Frontal cortex (tissue), 4 donors: Measurements from ENCODE around the gene NDUFB2. TPM values are rescaled to one million over a fixed set of nuclear protein-coding genes. Genes with fewer than 3 reads are reported as not detected.
"Not testable (repeated sequence)": the region's sequence is repeated elsewhere in the genome, so short reads cannot be mapped to it uniquely, and the experiment has no call there.

Experiments used
- DNase-seq, 2 donors: peaks; one replicate each; pipeline ENCODE4 v3.0.0; 2012; ENCODE audit warnings: low spot score in 2 of 2
- FAIRE-seq: peaks from 2 replicates; lab custom pipeline; 2012; peaks lifted over from hg19 to GRCh38; lab: Jason Lieb, UNC
- total RNA-seq: library from RNA; depleted of rRNA; stranded (reverse); fragments of >200 nt; gene quantifications from one replicate; pipeline ENCODE4 v1.2.3, GENCODE V29; 2014
- donor health status: control.
- donor health status: control.
- donor health status: control.

Gene NDUFB2
- total RNA-seq, result 34.6 TPM

DNA sequence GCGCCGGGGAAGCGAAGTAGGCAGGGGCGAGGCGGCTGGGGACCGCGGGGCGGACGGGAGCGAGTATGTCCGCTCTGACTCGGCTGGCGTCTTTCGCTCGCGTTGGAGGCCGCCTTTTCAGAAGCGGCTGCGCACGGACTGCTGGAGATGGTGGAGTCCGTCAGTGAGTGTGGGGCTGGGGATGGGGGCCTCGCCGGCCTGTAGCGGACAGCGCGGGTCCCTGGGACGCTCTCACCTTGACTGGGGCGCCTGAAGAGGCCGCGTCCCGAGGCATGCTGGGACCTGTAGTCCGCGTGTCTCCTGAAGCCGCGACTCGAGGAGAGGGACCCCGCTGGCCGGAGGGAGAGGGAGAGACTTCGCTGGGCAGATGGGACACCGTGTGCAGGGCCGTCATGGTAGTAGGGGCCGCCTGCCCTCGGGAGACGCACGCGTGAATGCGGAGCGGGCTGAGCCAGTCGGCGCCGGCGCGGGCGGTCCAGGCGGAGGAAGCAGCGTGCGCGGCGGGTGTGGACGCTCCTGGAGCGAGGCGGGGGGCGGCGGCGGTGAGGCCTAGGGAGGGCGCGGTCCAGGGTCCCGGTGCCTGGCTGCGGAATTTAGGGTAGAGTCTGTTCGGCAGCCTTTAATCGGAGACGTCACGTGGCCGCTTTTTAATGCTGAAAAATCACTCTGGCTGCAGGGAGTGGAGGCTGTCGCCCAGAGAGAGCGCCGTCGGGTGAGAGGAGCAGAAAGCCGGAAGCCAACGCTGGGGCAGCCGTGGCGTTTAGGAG, at the start of gene NDUFB2:
Gene NDUFB2 (plus strand): TSS at position 29 of the 767 bp plus-strand sequence. CDS start 37 bp downstream, at position 66.
- no peak for FAIRE-seq
- peak; percentile 79 to 80 for DNase-seq

DNA sequence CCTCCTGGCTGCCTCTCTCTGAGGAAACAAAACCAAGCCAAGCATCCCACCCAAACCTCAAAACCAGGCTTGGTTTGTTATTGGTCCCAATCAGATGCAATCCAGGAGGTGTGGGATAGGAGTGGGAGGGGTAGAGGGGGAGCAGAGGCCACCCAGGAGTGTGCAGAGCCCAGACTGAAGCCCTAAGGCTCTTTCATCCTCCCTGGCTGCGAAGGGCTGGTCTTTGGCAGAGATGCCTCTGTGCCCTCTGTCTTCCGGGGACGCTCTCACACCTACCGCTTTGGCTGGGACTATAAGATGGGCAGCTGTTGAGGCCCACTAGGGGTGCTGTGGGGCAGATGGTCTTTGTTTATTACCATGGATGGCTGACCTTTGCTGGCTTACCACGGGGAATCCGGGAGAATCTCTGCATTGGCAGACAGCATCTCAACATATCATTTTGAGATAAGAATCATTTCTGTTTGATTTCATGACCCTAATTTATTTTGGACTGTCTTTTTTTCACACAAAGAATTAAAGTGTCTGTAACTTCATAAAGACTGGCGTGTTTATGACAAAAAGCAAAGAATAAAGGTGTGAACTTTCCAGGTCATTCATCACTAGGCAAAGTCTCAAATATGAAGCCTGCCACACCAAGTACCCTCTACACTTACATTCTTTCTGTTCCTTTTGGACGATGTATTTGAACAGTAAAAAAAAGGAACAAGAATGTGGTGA, 49.4 kb upstream of the NDUFB2 start:
- DNase-seq, result no peak

DNA sequence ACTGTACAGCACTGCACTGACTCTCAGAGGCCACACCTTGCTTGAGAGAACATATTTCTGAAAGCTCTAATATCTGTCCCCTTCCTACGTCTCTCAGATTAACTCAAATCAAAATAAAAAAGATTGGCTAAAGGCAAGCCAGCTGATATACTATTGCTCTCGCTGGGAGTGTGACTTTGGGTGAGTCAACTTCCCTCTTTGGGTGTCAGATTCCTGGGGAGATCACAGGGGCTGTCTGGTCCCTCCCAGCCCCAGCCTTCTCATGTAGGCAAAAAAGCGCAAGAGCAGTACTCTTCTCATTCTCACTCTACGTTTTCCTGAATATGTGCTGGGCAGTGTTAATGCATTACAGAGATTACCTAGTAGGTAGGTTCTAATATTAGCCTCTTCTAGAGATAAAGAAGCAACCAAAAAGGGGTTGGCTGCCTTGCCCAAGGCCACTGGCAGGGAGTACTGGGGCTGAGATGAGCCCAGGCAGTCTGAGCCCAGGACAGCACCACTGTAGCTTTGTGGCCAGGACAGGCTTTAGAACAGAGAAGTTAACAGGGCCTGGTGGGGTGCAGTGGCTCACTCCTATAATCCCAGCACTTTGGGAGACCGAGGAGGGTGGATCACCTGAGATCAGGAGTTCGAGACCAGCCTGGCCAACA, 46.8 kb upstream of the NDUFB2 start:
- no peak for FAIRE-seq

More for the DNA sequence above, 49.4 kb upstream of the NDUFB2 start:
- no peak for FAIRE-seq

DNA sequence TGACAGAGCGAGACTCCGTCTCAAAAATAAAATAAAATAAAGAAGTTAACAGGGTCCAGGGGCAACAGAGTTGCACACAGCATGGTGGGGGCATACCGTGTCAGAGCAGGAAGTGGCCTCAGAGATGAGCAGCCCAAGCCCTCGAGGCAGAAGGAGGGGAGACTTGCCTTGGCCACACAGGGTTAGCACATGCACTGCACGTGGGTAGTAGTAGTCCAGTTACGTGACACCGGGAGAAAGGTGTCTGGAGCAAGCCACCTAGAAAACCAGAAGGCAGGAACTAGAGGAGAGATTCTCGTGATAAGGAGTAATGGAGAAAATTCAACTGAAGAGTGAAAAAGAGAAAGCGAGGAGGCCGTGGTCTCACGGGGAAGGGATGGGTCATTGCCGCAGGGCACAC, 46.1 kb upstream of the NDUFB2 start:
- FAIRE-seq, result no peak
- DNase-seq, result no peak

More for the DNA sequence above, 46.8 kb upstream of the NDUFB2 start:
- DNase-seq, result no peak

DNA sequence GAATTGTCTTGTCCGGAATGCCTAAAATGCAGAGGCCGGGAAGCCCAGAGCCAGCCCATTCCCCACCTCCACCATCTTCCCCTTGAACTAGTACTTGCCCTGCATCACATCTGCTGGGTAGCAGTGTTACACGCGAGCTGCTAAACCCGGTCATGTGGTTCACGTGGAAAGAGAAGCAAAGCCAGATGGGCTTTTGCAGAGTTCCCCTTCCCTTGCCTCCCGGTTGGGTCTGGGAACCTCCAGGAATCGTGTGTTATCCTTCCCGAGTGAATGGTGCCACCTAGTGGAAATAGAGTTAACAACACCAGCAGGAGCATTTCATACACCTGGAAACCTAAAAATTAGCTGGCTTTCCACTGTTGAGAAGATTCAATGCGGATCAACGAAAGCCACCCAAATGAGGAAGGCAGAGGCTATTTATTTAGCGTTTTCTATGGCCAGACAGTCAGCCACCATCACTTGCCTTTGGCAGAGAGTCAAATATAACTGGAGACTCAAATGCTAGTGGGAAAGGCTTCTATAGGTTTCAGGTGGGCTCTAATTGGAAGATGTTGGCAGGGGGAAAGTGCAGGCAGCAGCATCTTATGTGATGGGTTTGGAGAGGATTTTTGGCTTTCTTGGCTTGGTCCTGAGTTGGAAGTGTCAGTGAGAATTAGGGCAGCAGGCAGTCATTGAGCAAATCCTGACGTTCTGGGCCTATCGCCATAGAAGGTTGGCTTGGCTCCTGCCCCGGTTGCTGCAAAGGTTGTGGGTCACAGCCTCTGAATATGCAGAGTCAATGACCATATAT, 43.0 kb upstream of the NDUFB2 start:
- peak in 1 of 2 donors; percentile 71 for DNase-seq
- FAIRE-seq, result no peak

DNA sequence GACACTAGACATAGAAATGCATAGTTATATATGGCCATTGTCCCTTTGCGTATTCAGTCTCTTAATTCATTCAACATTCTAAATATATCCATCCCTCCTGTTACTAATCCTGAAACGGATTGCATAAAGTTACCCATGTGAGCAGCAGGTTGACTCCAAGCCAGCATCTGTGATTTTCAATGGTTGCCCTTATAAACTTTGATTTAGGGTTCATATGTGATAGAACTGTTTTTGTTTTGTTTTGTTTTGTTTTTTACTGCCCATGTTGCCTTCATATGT, 42.5 kb upstream of the NDUFB2 start:
- FAIRE-seq (no peak), DNase-seq (no peak)

- FAIRE-seq (no peak), DNase-seq (no peak)
These were observed 41.8 kb upstream of the NDUFB2 start for GRCh38 chr7:140654661-140655060.

DNA sequence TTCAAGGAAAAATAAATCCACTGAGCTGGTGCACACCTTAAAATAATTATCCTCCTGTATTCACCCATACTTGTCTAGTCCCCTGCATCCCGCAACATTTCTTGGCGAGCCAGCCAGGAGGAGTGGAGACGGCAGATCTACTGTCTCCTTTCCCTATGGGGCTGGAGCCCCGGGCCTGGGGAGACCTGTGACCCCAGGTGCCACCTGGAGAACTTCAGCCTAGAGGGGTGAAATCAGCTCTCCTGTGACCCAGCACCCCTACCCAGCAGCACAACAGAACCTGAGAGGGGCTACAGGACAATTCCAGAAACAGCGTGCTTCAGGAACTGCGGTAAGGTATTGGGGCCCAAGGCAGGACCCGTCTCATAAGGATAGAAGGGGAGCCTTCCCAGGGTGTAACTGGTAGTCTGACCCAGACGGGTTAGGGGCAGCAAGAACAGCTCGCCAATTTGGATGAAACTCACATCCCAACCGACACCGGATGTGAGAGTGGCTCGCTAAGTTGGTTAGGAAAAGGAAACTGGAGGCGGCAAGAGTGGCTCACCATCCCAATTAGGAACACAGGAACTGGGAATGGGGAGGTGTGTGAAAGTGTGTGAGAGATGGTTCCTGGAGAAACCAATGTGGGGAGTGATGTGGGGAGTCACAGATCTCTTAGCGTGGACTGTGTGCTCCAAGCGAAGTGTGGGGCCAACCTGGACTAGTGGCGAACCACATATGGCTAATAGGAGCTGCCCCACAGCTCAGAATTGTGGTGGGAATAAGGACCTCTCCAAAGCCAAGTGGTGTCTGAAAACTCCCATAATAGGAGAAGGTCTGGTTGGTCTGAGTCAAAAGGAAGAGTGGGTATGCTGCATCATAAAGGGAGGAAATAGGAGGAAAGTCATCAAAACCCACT, 40.7 kb upstream of the NDUFB2 start:
- DNase-seq, result no peak
- FAIRE-seq, result no peak

- no peak for DNase-seq
- FAIRE-seq, result no peak
These were observed 39.7 kb upstream of the NDUFB2 start for GRCh38 chr7:140656548-140657515.

GRCh38 chr7:140657891-140658290, 38.6 kb upstream of the NDUFB2 start:
- DNase-seq (no peak), FAIRE-seq (no peak)

- no peak for DNase-seq
- FAIRE-seq, result no peak
These were observed 36.7 kb upstream of the NDUFB2 start for GRCh38 chr7:140659856-140660255.

DNA sequence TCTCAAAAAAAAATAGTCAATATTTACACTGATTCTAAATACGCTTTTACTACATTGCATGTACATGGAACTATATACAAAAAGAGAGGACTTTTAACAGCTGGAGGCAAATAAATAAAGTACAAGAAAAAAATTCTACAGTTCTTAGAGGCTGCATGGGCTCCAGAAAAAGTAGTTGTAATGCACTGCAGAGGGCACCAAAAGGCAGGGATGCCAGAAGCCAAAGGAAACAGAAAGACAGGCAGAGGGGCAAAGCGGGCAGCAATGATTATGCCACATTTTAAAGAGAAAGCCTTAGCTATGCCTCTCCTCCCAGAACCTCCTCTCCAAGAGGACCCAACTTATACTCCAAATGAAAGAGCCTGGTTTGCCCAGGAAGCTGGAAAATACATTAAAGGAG, 35.4 kb upstream of the NDUFB2 start:
- FAIRE-seq, result no peak
- DNase-seq, result no peak

GRCh38 chr7:140662938-140663337, 33.6 kb upstream of the NDUFB2 start:
- not testable (repeated sequence) for DNase-seq, FAIRE-seq

DNA sequence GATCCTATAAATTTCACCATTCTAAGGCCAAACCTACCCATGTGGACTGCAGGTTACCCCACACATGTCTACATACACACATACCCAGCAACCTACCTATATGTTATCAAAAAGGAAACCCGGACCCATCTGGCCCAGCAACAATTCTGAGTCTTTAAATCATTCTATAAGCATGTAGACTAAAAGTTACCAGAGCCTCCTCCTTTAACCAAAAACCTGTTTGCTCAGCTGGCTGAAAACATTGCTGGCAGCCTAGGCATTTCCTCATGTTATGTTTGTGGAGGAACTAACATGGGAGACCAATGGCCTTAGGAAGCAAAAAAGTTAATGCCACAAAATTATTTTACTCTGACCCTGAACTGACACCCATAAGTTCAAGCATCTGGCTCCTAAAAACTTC, 29.0 kb upstream of the NDUFB2 start:
- FAIRE-seq (no peak), DNase-seq (no peak)

DNA sequence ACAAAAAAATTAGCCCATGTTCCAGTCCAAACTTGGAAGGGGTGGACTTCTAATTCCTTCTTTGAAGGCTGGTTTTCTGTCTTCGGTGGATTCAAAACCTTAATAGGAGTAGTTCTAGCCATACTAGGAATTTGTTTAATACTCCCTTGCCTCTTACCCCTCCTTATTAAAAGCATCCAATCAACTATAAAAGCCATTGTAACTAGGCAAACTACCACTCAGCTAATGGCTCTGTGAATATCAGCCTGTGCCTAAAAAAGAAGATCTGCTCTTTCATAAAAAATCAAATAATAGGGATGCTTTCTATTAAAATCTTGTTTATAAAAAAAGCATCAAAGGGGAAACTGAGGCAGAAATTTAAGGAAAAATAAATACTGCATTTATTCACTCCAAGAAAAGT, 27.9 kb upstream of the NDUFB2 start:
- DNase-seq (no peak), FAIRE-seq (no peak)

DNA sequence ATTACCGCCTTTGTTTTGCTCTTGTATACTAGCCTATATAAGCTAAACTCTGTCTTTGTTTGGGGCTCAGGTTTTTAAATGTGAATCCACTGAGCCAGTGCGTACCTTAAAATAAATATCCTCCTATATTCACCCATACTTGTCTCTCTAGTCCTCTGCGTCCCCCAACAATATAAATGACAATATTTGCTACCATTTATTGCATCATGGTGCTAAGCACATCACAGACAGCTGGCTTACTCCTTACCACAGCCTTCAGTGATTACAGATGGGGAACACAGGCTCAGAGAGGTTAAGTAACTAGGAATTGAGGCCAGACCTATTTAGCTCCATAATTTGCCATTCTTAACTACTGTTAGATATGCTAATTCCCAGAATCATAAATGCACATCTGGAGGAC, 27.2 kb upstream of the NDUFB2 start:
- no peak for DNase-seq
- no peak for FAIRE-seq

DNA sequence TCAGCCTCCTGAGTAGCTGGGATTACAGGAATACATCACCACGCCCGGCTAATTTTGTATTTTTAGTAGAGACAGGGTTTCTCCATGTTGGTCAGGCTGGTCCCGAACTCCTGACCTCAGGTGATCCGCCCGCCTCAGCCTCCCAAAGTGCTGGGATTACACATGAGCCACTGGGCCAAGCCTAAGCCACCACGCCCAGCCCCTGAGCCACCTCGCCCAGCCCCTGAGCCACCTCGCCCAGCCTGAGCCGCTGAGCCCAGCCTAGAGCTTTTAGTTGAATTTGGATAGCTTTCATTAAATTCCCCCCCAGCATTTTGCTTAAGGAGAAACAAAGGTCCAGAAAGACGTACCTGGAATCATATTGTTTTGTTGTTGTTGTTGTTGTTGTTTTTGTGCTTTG, 26.6 kb upstream of the NDUFB2 start:
- DNase-seq, FAIRE-seq: not testable (repeated sequence)

DNA sequence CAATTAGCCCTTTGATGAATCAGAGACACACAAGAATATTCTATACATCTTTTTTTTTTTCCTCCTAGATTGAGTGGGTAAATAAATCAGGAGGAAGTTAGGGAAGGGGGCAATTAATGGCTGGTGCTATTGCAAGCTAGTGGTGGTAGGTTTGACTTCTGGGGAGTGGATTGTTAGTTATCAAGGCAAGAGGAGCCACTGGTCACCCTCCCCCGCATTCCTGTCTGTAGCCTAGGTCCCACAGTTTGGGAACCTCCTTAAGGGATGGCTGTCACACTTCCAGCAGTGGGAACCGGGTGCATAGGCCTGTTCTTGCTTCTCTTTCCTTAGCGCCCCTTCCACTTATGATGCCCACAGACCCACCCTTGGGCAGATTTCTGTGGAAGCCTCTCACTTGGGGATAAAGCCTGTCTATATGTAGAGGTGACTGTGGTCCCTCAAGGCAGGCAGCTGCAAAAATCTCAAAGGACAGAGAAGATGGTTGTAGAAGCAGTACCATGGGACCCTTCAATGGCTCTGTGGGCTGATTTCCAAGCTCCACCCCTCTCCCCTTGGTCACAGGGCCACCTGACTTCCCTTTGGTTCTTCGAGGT, 26.1 kb upstream of the NDUFB2 start:
- FAIRE-seq (no peak), DNase-seq (no peak)
